ENCODE results near the gene COX6A2. TPM values are rescaled to one million over a fixed set of nuclear protein-coding genes. Genes with fewer than 3 reads are reported as not detected.
A peak's percentile ranks its signal among the peaks of the same experiment; 100 is the strongest.

The COX6A2 gene
- 1 to 10 TPM in 2 of 3 donors, not detected in 1; 1.5 to 1.8 TPM for polyA plus RNA-seq

DNA sequence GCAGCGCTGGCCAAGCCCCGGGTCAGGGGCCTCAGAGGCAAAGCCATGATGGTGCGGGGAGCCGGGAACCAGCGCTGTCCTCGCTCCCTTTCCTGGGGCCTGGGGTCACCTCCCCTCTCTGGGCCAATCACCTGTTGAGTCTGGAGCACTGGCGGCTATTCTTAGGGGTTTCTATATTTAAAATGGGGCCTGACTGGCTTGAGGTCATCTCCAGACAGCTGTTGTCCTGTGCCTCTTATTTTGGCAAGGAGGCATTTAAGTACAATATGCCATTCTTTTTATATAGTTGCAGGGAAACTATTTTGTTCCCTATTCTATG, at the start of gene COX6A2:
Gene COX6A2, minus strand, starts transcription at position 82 of the 319 bp plus-strand sequence. Its CDS starts 35 bp downstream, at position 47.
- H3K27ac Mint-ChIP-seq = peak within 1 kb of the TSS; percentile 51 to 89 (median 75)
- H3K9me3 Mint-ChIP-seq = no peaks in the 10 kb centered on the region
- H3K4me3 Mint-ChIP-seq = peak within 1 kb of the TSS; percentile 72 to 89 (median 80)
- H3K36me3 Mint-ChIP-seq = no peaks in the 10 kb centered on the region
- H3K4me1 Mint-ChIP-seq = peaks cover 45 to 59% of the 10 kb centered on the region in 2 donors
- DNase-seq = no peak
- H3K27me3 Mint-ChIP-seq (ENCODE audit: low read depth in 3 of 3) = peaks cover 5 to 12% (median 8%) of the 10 kb centered on the region in 3 donors

DNA sequence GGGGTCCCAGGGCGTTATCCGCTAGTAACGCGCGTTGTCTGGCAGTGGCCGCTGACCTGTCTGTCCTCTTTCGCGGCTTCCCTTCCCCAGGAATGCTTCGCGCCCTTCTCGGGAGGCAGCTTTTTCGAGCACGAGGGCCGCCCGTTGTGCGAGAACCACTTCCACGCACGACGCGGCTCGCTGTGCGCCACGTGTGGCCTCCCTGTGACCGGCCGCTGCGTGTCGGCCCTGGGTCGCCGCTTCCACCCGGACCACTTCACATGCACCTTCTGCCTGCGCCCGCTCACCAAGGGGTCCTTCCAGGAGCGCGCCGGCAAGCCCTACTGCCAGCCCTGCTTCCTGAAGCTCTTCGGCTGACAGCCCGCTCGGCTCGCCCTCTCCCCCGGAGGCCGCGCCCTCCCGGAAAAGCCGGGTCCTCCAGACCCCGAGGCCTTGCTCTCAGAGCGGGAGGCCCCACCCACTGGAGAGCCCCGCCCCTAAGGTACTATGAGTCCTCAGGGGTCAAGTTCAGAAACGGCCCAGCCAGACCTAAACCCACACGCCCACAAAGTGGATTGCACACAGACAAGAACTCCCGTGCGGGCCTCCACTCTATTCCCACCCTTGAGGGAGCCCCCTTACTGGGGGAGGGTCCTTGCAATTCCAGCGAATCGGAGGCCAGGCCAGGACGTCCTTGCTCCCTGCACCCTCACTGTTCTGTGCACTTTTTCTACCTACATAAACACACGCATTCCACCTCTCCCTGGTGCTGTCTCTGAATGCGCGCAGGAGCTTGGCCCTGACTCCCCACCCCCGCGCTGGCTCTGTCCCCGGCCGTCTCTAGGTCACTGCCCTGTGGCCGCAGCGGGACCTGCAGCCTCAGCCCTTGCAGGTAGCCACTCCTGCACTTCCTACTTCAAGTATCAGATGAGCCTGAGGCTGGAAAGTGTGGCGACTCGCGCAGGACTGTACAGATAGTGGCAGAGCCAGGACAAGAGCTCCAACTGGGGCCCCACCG, 49.4 kb upstream of the COX6A2 start:
- Mint-ChIP-seq H3K27me3 (ENCODE audit: low read depth in 3 of 3) (peaks cover 7 to 17% (median 9%) of the 10 kb centered on the region in 3 donors), H3K4me1 (peaks cover 15 to 19% of the 10 kb centered on the region in 2 donors), H3K9me3 (peaks cover 0 to 2% (median 0%) of the 10 kb centered on the region in 6 donors), H3K4me3 (peak overlapping the region; percentile 63 to 90 (median 83)), H3K36me3 (peaks cover 0 to 3% (median 0%) of the 10 kb centered on the region in 3 donors), H3K27ac (peak overlapping the region in 3 of 6 donors; percentile 16 to 74 (median 36))
- DNase-seq = peak; percentile 23 to 38 (median 28)

- H3K9me3 Mint-ChIP-seq = peaks cover 0 to 2% (median 0%) of the 10 kb centered on the region in 6 donors
- H3K4me1 Mint-ChIP-seq = peaks cover 15 to 20% of the 10 kb centered on the region in 2 donors
- peaks cover 10 to 19% (median 11%) of the 10 kb centered on the region in 3 donors for H3K27me3 Mint-ChIP-seq (ENCODE audit: low read depth in 3 of 3)
- H3K36me3 Mint-ChIP-seq = peaks cover 0 to 3% (median 0%) of the 10 kb centered on the region in 3 donors
- H3K4me3 Mint-ChIP-seq = peak overlapping the region; percentile 79 to 90 (median 83)
- H3K27ac Mint-ChIP-seq = peak overlapping the region in 3 of 6 donors; percentile 31 to 48 (median 34)
- DNase-seq = peak; percentile 65 to 74 (median 73)
Measured at GRCh38 chr16:31476303-31477219, 48.4 kb upstream of the COX6A2 start.

DNA sequence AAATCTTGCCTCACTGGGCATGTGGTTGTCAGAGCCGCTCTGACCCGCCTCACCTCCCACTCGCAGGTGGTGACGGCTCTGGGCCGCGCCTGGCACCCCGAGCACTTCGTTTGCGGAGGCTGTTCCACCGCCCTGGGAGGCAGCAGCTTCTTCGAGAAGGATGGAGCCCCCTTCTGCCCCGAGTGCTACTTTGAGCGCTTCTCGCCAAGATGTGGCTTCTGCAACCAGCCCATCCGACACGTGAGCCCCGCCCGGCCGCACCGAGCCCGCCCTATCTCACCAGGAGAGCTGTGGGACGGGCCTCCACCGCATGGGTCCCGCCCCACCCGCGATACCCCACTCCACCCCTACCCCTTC, 47.8 kb upstream of the COX6A2 start:
- DNase-seq = no peak
- Mint-ChIP-seq H3K27me3 (ENCODE audit: low read depth in 3 of 3) (peaks cover 10 to 20% (median 11%) of the 10 kb centered on the region in 3 donors), H3K4me3 (peak overlapping the region; percentile 79 to 90 (median 83)), H3K4me1 (peaks cover 15 to 25% of the 10 kb centered on the region in 2 donors), H3K9me3 (peaks cover 0 to 2% (median 0%) of the 10 kb centered on the region in 6 donors), H3K27ac (no peak overlapping the region), H3K36me3 (peaks cover 0 to 3% (median 0%) of the 10 kb centered on the region in 3 donors)

GRCh38 chr16:31474773-31475738, 46.9 kb upstream of the COX6A2 start:
- no peak for DNase-seq
- no peaks in the 10 kb centered on the region for H3K36me3 Mint-ChIP-seq
- no peak overlapping the region for H3K27ac Mint-ChIP-seq
- H3K4me1 Mint-ChIP-seq = peaks cover 15 to 25% of the 10 kb centered on the region in 2 donors
- peaks cover 0 to 2% (median 0%) of the 10 kb centered on the region in 6 donors for H3K9me3 Mint-ChIP-seq
- peak overlapping the region in 2 of 5 donors; percentile 2 to 38 for H3K4me3 Mint-ChIP-seq
- peaks cover 8 to 20% (median 11%) of the 10 kb centered on the region in 3 donors for H3K27me3 Mint-ChIP-seq (ENCODE audit: low read depth in 3 of 3)

GRCh38 chr16:31474173-31474714, 46.1 kb upstream of the COX6A2 start:
- peaks cover 7 to 20% (median 11%) of the 10 kb centered on the region in 3 donors for H3K27me3 Mint-ChIP-seq (ENCODE audit: low read depth in 3 of 3)
- no peaks in the 10 kb centered on the region for H3K36me3 Mint-ChIP-seq
- H3K9me3 Mint-ChIP-seq = peaks cover 0 to 2% (median 0%) of the 10 kb centered on the region in 6 donors
- H3K27ac Mint-ChIP-seq = no peak overlapping the region
- peak overlapping the region in 1 of 5 donors; percentile 29 for H3K4me3 Mint-ChIP-seq
- DNase-seq = no peak
- peaks cover 15 to 25% of the 10 kb centered on the region in 2 donors for H3K4me1 Mint-ChIP-seq

DNA sequence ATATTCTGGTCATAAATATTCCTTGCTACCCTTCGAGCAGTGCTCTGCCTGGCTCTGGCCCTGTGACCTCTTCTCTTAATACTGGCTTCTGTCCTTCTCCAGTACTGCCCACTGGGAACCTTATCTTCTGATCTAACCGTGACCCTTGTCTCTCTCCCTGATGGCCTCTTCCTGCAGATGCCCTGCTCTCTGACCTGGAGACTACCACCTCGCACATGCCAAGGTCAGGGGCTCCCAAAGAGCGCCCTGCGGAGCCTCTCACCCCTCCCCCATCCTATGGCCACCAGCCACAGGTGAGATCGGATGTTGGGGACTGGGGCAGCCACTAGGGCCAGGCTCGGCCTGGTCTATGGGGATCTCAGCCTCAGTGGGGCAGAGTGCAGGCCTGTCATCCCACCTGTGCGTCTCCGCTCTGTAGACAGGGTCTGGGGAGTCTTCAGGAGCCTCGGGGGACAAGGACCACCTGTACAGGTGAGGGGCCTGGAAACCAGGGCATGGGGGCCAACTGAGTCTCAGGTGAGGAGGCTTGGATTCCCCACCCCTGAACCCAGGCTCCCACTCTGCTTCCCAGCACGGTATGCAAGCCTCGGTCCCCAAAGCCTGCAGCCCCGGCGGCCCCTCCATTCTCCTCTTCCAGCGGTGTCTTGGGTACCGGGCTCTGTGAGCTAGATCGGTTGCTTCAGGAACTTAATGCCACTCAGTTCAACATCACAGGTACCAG, 45.3 kb upstream of the COX6A2 start:
- peaks cover 7 to 20% (median 11%) of the 10 kb centered on the region in 3 donors for H3K27me3 Mint-ChIP-seq (ENCODE audit: low read depth in 3 of 3)
- no peaks in the 10 kb centered on the region for H3K36me3 Mint-ChIP-seq
- peaks cover 15 to 25% of the 10 kb centered on the region in 2 donors for H3K4me1 Mint-ChIP-seq
- peak overlapping the region in 1 of 5 donors; percentile 65 for H3K4me3 Mint-ChIP-seq
- H3K27ac Mint-ChIP-seq = no peak overlapping the region
- DNase-seq = no peak
- peaks cover 0 to 2% (median 0%) of the 10 kb centered on the region in 6 donors for H3K9me3 Mint-ChIP-seq

DNA sequence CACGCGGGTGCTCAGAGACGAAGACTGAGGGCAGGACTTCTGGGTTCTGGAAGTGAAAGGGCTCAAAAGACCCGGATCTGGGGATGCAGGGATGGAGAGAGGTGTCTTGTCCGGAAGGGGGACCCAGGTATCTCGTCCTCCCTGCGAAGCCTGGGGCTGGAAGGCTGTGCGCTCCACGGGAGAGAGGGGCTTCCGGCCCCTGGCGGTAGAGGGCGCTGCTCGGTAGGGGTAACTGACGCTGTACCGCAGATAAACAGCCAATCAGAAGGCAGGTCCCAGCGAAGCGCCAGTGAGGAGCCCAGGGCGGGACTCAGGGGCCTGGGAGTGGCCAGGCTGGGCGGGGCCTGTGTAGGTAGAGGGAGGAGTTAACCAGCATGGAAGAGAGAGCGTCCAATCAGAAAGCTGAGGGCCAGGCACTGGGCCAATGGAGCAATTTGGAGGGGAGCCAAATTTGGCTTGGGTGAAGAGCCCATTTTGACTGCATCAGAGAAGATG, 44.6 kb upstream of the COX6A2 start:
- peaks cover 6 to 20% (median 11%) of the 10 kb centered on the region in 3 donors for H3K27me3 Mint-ChIP-seq (ENCODE audit: low read depth in 3 of 3)
- H3K4me3 Mint-ChIP-seq = peak overlapping the region in 3 of 5 donors; percentile 30 to 79 (median 36)
- peak in 2 of 3 donors; percentile 26 to 32 for DNase-seq
- H3K36me3 Mint-ChIP-seq = no peaks in the 10 kb centered on the region
- H3K27ac Mint-ChIP-seq = no peak overlapping the region
- peaks cover 0 to 2% (median 0%) of the 10 kb centered on the region in 6 donors for H3K9me3 Mint-ChIP-seq
- peaks cover 11 to 23% of the 10 kb centered on the region in 2 donors for H3K4me1 Mint-ChIP-seq

GRCh38 chr16:31471875-31472708, 43.9 kb upstream of the COX6A2 start, which contains the start of gene TGFB1I1:
TGFB1I1 (plus strand) TSS chr16:31472152; CDS start chr16:31472189, 37 bp downstream.
- H3K4me3 Mint-ChIP-seq = peak within 1 kb of the TSS; percentile 30 to 79 (median 67)
- H3K4me1 Mint-ChIP-seq = peaks cover 8 to 19% of the 10 kb centered on the region in 2 donors
- DNase-seq = no peak
- H3K27ac Mint-ChIP-seq = no peak within 1 kb of the TSS
- peaks cover 0 to 2% (median 0%) of the 10 kb centered on the region in 6 donors for H3K9me3 Mint-ChIP-seq
- peaks cover 5 to 20% (median 13%) of the 10 kb centered on the region in 3 donors for H3K27me3 Mint-ChIP-seq (ENCODE audit: low read depth in 3 of 3)
- peaks cover 0 to 1% (median 0%) of the 10 kb centered on the region in 3 donors for H3K36me3 Mint-ChIP-seq

- peaks cover 5 to 14% of the 10 kb centered on the region in 2 donors for H3K4me1 Mint-ChIP-seq
- no peak overlapping the region for H3K27ac Mint-ChIP-seq
- H3K9me3 Mint-ChIP-seq = peaks cover 0 to 2% (median 0%) of the 10 kb centered on the region in 6 donors
- peaks cover 5 to 20% (median 12%) of the 10 kb centered on the region in 3 donors for H3K27me3 Mint-ChIP-seq (ENCODE audit: low read depth in 3 of 3)
- peaks cover 0 to 6% (median 4%) of the 10 kb centered on the region in 3 donors for H3K36me3 Mint-ChIP-seq
- no peak for DNase-seq
- peak overlapping the region in 1 of 5 donors; percentile 39 for H3K4me3 Mint-ChIP-seq
Measured at GRCh38 chr16:31471241-31471874, 43.2 kb upstream of the COX6A2 start.

All from immature natural killer cell (primary cell).